Liver (tissue), 3 donors: ENCODE measurements around the gene SPDEF.

Experiments used
- CTCF ChIP-seq: fragments of 150-350 bp; IDR thresholded peaks from 2 replicates; pipeline ENCODE4 v1.5.1; 2017; ENCODE audit warnings: improper control_type of control experiment, low read depth, low read length; ENCODE audit not compliant: missing input control
- EGR1 ChIP-seq, 2 donors: IDR thresholded peaks; 2 replicates each; pipeline ENCODE4 v1.6.1; 2016 to 2018; ENCODE audit warnings: antibody characterized with exemption in 2 of 2, low read depth in 2 of 2
- GABPA ChIP-seq, 2 donors: IDR thresholded peaks in 1 of 2; conservative IDR thresholded peaks in 1 of 2; 2 replicates each; pipeline ENCODE4 v1.6.1; 2016; ENCODE audit warnings: antibody characterized with exemption in 2 of 2, mild to moderate bottlenecking in 1 of 2, moderate library complexity in 1 of 2
- HNF4A ChIP-seq, 2 donors: conservative IDR thresholded peaks; 2 replicates each; pipeline ENCODE4 v1.6.1; 2016; ENCODE audit warnings: antibody characterized with exemption in 2 of 2, mild to moderate bottlenecking in 2 of 2
- MAX ChIP-seq: IDR thresholded peaks from 2 replicates; pipeline ENCODE4 v1.6.1; 2016; ENCODE audit warnings: antibody characterized with exemption
- TAF1 ChIP-seq: conservative IDR thresholded peaks from 2 replicates; pipeline ENCODE4 v1.6.1; 2016; ENCODE audit warnings: antibody characterized with exemption, mild to moderate bottlenecking
- YY1 ChIP-seq: IDR thresholded peaks from 2 replicates; pipeline ENCODE4 v1.6.1; 2016; ENCODE audit warnings: antibody characterized with exemption, mild to moderate bottlenecking
- donor health status: healthy.
- donor health status: healthy.

- TF ChIP-seq CTCF (no peak), MAX (no peak), YY1 (no peak), TAF1 (no peak), HNF4A (conservative IDR thresholded peaks at IDR 0.05) (no peak), GABPA (IDR thresholded peaks at IDR 0.05 in 1 of 2, conservative IDR thresholded peaks at IDR 0.05 in 1 of 2) (no peak), EGR1 (IDR thresholded peaks at IDR 0.05; ENCODE audit: low read depth in 2 of 2) (no peak)
These were observed 42.5 kb downstream of the SPDEF start for GRCh38 chr6:34513646-34514045.
